Osteocyte (in vitro differentiated cells): ENCODE results near the gene CLCF1. TPM values are rescaled to one million over a fixed set of nuclear protein-coding genes. Genes with fewer than 3 reads are reported as not detected.

Source experiments
- DNase-seq: peaks from one replicate; pipeline ENCODE4 v3.0.0; 2021; ENCODE audit warnings: mixed read lengths; ENCODE audit not compliant: unreplicated experiment; ENCODE audit errors: extremely low spot score
- H3K27ac Mint-ChIP-seq: one replicate; pipeline ENCODE4 v1.8.0; 2021; ENCODE audit warnings: mild to moderate bottlenecking, mixed read lengths; ENCODE audit not compliant: unreplicated experiment
- H3K27me3 Mint-ChIP-seq: one replicate; pipeline ENCODE4 v1.8.0; 2021; ENCODE audit warnings: mixed read lengths; ENCODE audit not compliant: unreplicated experiment
- H3K36me3 Mint-ChIP-seq: one replicate; pipeline ENCODE4 v1.8.0; 2021; ENCODE audit warnings: mixed read lengths; ENCODE audit not compliant: unreplicated experiment
- H3K4me1 Mint-ChIP-seq: one replicate; pipeline ENCODE4 v1.8.0; 2021; ENCODE audit warnings: mixed read lengths; ENCODE audit not compliant: unreplicated experiment
- H3K4me3 Mint-ChIP-seq: one replicate; pipeline ENCODE4 v1.8.0; 2021; ENCODE audit warnings: mild to moderate bottlenecking, moderate library complexity, mixed read lengths; ENCODE audit not compliant: unreplicated experiment
- H3K9me3 Mint-ChIP-seq: one replicate; pipeline ENCODE4 v1.8.0; 2021; ENCODE audit warnings: mixed read lengths; ENCODE audit not compliant: unreplicated experiment
- total RNA-seq: library from RNA; stranded (reverse); gene quantifications from 2 replicates; pipeline ENCODE4 v1.2.1, GENCODE V29; 2021
- TF ChIP-seq, protein P1 (sequence below): fragments of 200-600 bp; sonication (generic); IDR thresholded peaks from 2 replicates; pipeline ENCODE4 v1.5.0; 2021; ENCODE audit warnings: antibody characterized with exemption, mild to moderate bottlenecking, moderate library complexity

Gene CLCF1
- total RNA-seq, 1 donor from 2014 or later: 7.8 TPM

DNA sequence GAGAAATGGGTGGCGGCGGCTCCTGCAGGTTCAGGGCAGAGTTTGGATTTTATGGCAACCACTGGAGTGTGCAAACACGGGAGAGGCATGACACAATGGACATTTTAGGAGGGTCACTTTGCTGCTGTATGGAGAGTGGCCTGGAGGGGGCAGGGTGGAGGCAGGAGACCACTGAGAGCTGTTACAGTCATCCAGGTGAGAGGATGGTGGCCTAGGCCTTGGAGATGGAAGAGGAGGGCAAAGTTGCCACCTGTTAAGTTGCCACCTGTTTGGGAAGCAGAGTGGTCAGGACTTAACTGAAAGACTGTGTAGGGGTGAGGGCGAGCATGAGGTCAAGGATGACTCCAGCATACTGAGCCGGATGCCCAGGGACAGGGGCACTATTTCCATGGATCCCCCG lies 16.1 kb upstream of the CLCF1 start:
- no peaks in the 10 kb centered on the region for H3K36me3 Mint-ChIP-seq
- peaks cover 34% of the 10 kb centered on the region for H3K4me1 Mint-ChIP-seq
- no peak for DNase-seq
- peaks cover 6% of the 10 kb centered on the region for H3K27me3 Mint-ChIP-seq
- peak overlapping the region; percentile 7 for H3K27ac Mint-ChIP-seq
- H3K9me3 Mint-ChIP-seq: no peaks in the 10 kb centered on the region
- TF ChIP-seq, protein P1, sequence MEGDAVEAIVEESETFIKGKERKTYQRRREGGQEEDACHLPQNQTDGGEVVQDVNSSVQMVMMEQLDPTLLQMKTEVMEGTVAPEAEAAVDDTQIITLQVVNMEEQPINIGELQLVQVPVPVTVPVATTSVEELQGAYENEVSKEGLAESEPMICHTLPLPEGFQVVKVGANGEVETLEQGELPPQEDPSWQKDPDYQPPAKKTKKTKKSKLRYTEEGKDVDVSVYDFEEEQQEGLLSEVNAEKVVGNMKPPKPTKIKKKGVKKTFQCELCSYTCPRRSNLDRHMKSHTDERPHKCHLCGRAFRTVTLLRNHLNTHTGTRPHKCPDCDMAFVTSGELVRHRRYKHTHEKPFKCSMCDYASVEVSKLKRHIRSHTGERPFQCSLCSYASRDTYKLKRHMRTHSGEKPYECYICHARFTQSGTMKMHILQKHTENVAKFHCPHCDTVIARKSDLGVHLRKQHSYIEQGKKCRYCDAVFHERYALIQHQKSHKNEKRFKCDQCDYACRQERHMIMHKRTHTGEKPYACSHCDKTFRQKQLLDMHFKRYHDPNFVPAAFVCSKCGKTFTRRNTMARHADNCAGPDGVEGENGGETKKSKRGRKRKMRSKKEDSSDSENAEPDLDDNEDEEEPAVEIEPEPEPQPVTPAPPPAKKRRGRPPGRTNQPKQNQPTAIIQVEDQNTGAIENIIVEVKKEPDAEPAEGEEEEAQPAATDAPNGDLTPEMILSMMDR: peak; percentile 63
- peak overlapping the region; percentile 70 for H3K4me3 Mint-ChIP-seq

DNA sequence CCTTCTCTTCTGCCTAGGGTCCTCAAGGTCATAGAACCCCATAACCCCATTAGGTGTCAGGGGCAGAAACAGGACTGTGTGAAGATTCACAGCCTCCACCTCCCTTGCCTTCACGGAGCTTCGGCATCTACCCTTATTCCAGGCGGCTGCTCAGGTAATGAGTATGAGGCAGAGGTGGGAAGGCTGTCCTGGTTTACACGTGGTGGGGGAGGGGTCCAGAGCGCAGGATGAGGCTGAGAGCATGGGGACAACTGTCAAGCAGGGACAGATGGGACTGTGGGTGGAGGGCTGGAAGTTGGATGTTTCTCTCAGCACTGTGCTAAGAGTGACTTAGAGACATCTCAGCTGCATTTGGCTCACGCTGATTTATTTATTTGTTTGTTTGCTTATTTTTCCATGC lies 14.1 kb upstream of the CLCF1 start:
- Mint-ChIP-seq H3K4me3 (no peak overlapping the region), H3K27me3 (peaks cover 6% of the 10 kb centered on the region), H3K36me3 (no peaks in the 10 kb centered on the region), H3K27ac (no peak overlapping the region), H3K9me3 (no peaks in the 10 kb centered on the region), H3K4me1 (peaks cover 28% of the 10 kb centered on the region)
- TF ChIP-seq, protein P1: no peak
- no peak for DNase-seq

DNA sequence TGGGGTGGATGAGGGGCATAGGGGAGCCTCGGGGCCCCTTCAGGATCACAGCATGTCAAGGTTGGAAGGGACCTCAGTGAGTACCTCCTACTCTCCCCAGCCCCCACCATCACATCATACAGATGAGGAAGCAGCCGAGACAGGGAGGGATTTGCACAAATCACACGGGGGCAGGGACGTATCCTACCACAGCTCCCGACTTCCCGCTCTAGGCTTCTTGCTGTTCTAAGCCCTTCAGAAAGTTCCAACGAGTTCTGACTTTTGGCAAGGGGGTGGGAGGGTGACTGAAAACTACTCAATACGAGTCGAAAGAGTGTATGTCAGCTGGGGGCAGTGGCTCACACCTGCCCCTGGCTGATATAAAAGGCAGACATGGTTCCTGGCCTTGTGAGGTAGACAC lies 13.7 kb upstream of the CLCF1 start:
- Mint-ChIP-seq H3K4me1 (peaks cover 28% of the 10 kb centered on the region), H3K27me3 (peaks cover 6% of the 10 kb centered on the region), H3K4me3 (no peak overlapping the region), H3K9me3 (no peaks in the 10 kb centered on the region), H3K27ac (no peak overlapping the region), H3K36me3 (no peaks in the 10 kb centered on the region)
- DNase-seq: no peak
- TF ChIP-seq, protein P1: no peak

DNA sequence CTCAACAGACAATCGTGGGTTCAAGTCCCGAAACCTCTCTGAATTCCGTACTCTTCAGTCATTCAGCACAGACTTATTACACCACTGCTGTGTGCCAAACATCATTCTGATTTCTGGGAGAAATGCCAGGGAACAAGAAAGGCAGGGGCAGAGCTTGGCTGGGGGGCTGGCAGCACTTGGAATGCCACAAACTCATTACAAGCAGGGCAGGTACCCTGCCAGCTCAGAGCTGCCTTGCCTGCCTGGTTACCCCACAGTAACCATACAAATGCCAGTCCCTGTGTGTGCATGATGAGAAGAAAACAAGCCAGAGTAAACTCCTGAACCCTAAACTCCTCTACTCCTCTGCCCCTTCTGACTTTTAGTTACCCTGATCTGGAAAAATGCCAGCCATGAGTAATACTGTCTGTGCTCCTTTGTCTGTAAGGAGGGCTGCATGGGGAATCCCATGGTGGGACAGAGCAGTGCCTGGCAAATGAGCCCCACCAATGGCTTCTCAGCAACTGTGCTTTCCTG lies 11.5 kb upstream of the CLCF1 start:
- no peak overlapping the region for H3K27ac Mint-ChIP-seq
- H3K9me3 Mint-ChIP-seq: no peaks in the 10 kb centered on the region
- H3K4me3 Mint-ChIP-seq: no peak overlapping the region
- H3K27me3 Mint-ChIP-seq: peaks cover 6% of the 10 kb centered on the region
- no peak for DNase-seq
- TF ChIP-seq, protein P1: no peak
- no peaks in the 10 kb centered on the region for H3K36me3 Mint-ChIP-seq
- peaks cover 19% of the 10 kb centered on the region for H3K4me1 Mint-ChIP-seq

DNA sequence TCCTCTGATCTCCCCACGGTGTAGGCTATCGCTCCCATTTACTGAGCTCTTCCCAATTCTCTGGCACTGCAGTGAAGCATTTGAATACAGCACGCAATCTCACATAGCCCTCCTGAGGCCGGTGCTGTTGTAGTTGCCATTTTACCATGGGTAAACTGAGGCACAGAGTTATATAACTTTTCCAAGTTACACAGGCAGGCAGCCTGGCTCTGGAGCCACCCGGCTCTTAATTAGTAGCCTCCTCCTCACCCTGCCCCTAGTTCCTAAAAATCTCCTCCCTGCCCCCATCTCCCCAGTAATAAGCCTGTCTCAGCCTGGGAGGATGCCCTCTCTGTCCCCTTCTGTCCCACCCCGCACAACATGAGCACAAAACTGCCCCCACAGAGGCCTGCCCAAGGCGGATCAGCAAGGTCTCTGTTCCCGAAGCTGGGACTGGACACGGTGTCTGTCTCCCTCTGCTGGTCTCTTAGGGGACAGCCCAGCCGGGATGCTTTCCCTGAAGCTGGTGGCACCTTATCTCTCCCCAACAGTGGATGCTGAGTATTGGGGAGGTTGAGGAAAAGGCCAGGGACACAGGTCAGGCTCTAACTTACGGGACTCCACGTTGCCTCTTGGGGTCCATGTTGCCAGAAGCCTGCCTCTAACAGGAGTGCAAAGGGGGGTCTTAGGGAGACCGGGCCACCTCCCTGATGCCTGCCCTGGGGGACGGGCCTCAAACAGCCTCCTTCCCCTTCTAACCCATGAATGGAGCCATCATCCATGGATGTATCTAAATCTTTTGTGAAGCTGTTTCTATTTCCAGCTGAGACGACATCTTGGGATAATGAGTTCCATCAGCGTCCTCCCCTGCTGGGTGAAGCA lies 9.1 kb upstream of the CLCF1 start:
- H3K36me3 Mint-ChIP-seq: no peaks in the 10 kb centered on the region
- no peak overlapping the region for H3K4me3 Mint-ChIP-seq
- no peak overlapping the region for H3K27ac Mint-ChIP-seq
- peaks cover 6% of the 10 kb centered on the region for H3K27me3 Mint-ChIP-seq
- no peaks in the 10 kb centered on the region for H3K9me3 Mint-ChIP-seq
- H3K4me1 Mint-ChIP-seq: peaks cover 30% of the 10 kb centered on the region
- TF ChIP-seq, protein P1: peak; percentile 99
- peak; percentile 92 for DNase-seq
